Thoracic aorta (tissue), 2 donors: ENCODE results near the gene MEG3. TPM values are rescaled to one million over a fixed set of nuclear protein-coding genes. Genes with fewer than 3 reads are reported as not detected.

Experiments used
- ATAC-seq: fragments of 150-250 bp; one replicate; pipeline ENCODE4 v1.8.0; 2017; ENCODE audit warnings: low read depth; ENCODE audit not compliant: insufficient number of reproducible peaks, low FRiP score
- DNase-seq: peaks from one replicate; pipeline ENCODE4 v3.0.0-alpha.2; 2020; ENCODE audit warnings: low spot score
- H3K27ac ChIP-seq, 2 donors: fragments of 200-600 bp; sonication (generic); 1 replicate in 1 of 2; 2 replicates in 1 of 2; pipeline ENCODE4 v1.5.1; 2016; ENCODE audit warnings: mild to moderate bottlenecking in 2 of 2, moderate library complexity in 2 of 2
- H3K27me3 ChIP-seq: fragments of 200-600 bp; sonication (generic); replicated peaks from 2 replicates; pipeline ENCODE4 v1.6.0; 2016; ENCODE audit warnings: mild to moderate bottlenecking; ENCODE audit not compliant: insufficient read depth
- H3K36me3 ChIP-seq: fragments of 200-600 bp; sonication (generic); one replicate; pipeline ENCODE4 v1.5.1; 2016
- H3K4me1 ChIP-seq, 2 donors: fragments of 200-600 bp; sonication (generic); 1 replicate in 1 of 2; 2 replicates in 1 of 2; pipeline versions ENCODE4 v1.5.1 to v1.6.0; 2016; ENCODE audit warnings: low read depth in 2 of 2, mild to moderate bottlenecking in 1 of 2; ENCODE audit not compliant: control insufficient read depth in 1 of 2
- H3K4me3 ChIP-seq: fragments of 200-600 bp; sonication (generic); 2 replicates; pipeline ENCODE4 v1.5.1; 2016; ENCODE audit warnings: mild to moderate bottlenecking
- H3K9me3 ChIP-seq: fragments of 200-600 bp; sonication (generic); 2 replicates; pipeline ENCODE4 v1.5.1; 2016
- CTCF ChIP-seq: fragments of 200-600 bp; sonication (generic); IDR thresholded peaks from one replicate; pipeline ENCODE4 v1.5.1; 2019; ENCODE audit warnings: antibody characterized with exemption
- total RNA-seq, 2 donors: library from RNA; depleted of rRNA; stranded (reverse); fragments of >200 nt; gene quantifications; one replicate each; pipeline versions ENCODE4 v1.1.0 to v1.2.3, GENCODE V29; 2016

Gene MEG3
- total RNA-seq, 2 donors from 2014 or later, result 127 to 153 TPM

- H3K4me1 ChIP-seq, result no peaks in the 10 kb centered on the region
- DNase-seq, result no peak
- no peak for TF ChIP-seq CTCF
Observed at GRCh38 chr14:100819829-100820475, 6.0 kb upstream of the MEG3 start.

GRCh38 chr14:100820957-100821356, 5.0 kb upstream of the MEG3 start:
- no peak for TF ChIP-seq CTCF
- DNase-seq (no peak), ATAC-seq (no peak)
- no peaks in the 10 kb centered on the region for H3K4me1 ChIP-seq
- H3K9me3 ChIP-seq, result no peaks in the 10 kb centered on the region
- H3K27me3 ChIP-seq, result no peaks in the 10 kb centered on the region
- H3K27ac ChIP-seq, result no peak overlapping the region
- H3K36me3 ChIP-seq, result no peaks in the 10 kb centered on the region
- no peak overlapping the region for H3K4me3 ChIP-seq

More at GRCh38 chr14:100819829-100820475, 6.0 kb upstream of the MEG3 start:
- Histone ChIP-seq H3K36me3 (no peaks in the 10 kb centered on the region), H3K9me3 (no peaks in the 10 kb centered on the region), H3K27ac (no peak overlapping the region), H3K27me3 (no peaks in the 10 kb centered on the region), H3K4me3 (no peak overlapping the region)
- no peak for ATAC-seq

- DNase-seq, result no peak
- Histone ChIP-seq H3K27ac (no peak overlapping the region), H3K4me3 (no peak overlapping the region), H3K9me3 (no peaks in the 10 kb centered on the region), H3K27me3 (no peaks in the 10 kb centered on the region), H3K4me1 (no peaks in the 10 kb centered on the region), H3K36me3 (no peaks in the 10 kb centered on the region)
- ATAC-seq, result no peak
- TF ChIP-seq CTCF, result no peak
Observed at GRCh38 chr14:100822013-100822412, 3.9 kb upstream of the MEG3 start.

- Histone ChIP-seq H3K36me3 (no peaks in the 10 kb centered on the region), H3K4me1 (no peaks in the 10 kb centered on the region), H3K4me3 (no peak overlapping the region), H3K27ac (no peak overlapping the region), H3K27me3 (no peaks in the 10 kb centered on the region), H3K9me3 (no peaks in the 10 kb centered on the region)
- ATAC-seq (no peak), DNase-seq (no peak)
- TF ChIP-seq CTCF, result no peak
Observed at GRCh38 chr14:100822532-100823296, 3.2 kb upstream of the MEG3 start.

GRCh38 chr14:100823413-100824080, 2.4 kb upstream of the MEG3 start:
- TF ChIP-seq CTCF, result no peak
- Histone ChIP-seq H3K27ac (no peak overlapping the region), H3K27me3 (no peaks in the 10 kb centered on the region), H3K4me3 (no peak overlapping the region), H3K9me3 (no peaks in the 10 kb centered on the region), H3K4me1 (no peaks in the 10 kb centered on the region), H3K36me3 (no peaks in the 10 kb centered on the region)
- DNase-seq (no peak), ATAC-seq (no peak)
